Mammary epithelial cell (primary cell): Measurements from ENCODE around the gene KRTAP10-5.

Source experiments
- EZH2 ChIP-seq: IDR thresholded peaks from 2 replicates; pipeline ENCODE4 v1.6.1; 2012; ENCODE audit warnings: low read length, inconsistent platforms, borderline replicate concordance
- TF ChIP-seq, protein P1 (sequence below), 2 donors: IDR thresholded peaks in 1 of 2; conservative IDR thresholded peaks in 1 of 2; 2 replicates each; pipeline ENCODE4 v1.5.1; 2011 to 2012; ENCODE audit warnings: inconsistent platforms in 2 of 2, low read length in 2 of 2, mild to moderate bottlenecking in 2 of 2, control low read depth in 1 of 2, low read depth in 1 of 2; ENCODE audit not compliant: insufficient read depth in 1 of 2; ENCODE audit errors: extremely low read depth in 1 of 2

DNA sequence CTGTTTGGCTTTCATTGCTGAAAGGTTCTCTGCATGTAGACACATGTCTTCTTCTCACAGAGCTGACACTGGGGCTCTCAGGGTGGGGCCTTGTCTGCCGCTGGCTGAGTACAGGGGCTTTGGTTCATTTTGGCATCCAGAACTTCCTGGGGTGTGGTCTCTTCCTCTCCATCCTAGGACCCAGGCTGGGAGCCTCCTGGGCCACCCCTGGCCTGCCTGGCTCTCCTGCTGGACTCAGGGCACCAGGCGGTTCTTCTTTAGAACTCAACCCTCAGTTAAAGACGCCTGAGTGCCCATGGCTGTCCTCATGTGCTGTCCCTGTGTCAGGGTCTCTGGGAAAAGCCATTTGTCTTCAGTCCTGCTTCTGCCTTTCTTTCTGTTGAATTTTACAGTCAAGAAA is 5.5 kb upstream of the KRTAP10-5 start:
- TF ChIP-seq, protein P1, sequence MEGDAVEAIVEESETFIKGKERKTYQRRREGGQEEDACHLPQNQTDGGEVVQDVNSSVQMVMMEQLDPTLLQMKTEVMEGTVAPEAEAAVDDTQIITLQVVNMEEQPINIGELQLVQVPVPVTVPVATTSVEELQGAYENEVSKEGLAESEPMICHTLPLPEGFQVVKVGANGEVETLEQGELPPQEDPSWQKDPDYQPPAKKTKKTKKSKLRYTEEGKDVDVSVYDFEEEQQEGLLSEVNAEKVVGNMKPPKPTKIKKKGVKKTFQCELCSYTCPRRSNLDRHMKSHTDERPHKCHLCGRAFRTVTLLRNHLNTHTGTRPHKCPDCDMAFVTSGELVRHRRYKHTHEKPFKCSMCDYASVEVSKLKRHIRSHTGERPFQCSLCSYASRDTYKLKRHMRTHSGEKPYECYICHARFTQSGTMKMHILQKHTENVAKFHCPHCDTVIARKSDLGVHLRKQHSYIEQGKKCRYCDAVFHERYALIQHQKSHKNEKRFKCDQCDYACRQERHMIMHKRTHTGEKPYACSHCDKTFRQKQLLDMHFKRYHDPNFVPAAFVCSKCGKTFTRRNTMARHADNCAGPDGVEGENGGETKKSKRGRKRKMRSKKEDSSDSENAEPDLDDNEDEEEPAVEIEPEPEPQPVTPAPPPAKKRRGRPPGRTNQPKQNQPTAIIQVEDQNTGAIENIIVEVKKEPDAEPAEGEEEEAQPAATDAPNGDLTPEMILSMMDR (conservative IDR thresholded peaks at IDR 0.05 in 1 of 2, IDR thresholded peaks at IDR 0.05 in 1 of 2; ENCODE audit: extremely low read depth in 1 of 2, insufficient read depth in 1 of 2, low read depth in 1 of 2, low read length in 2 of 2), result no peak
- no peak for TF ChIP-seq EZH2
